ENCODE results near the gene LBR.
"Not testable (repeated sequence)": the region's sequence is repeated elsewhere in the genome, so short reads cannot be mapped to it uniquely, and the experiment has no call there.

The LBR gene

DNA sequence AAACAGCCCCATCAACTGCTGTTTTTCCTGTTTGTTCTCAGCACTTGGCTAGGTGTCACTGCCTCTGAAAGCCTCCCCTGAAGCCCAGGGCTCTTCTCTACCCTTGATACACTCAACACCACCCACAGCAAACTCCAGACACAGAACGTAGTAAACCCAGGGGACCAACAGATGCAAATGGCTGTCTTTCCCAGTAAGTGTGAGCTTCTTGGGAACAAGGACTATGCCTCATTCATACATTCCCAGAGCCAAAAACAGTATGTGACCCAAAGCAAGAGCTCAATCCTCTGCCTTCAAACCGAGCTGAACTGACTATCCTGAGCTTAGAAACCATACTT is 4.4 kb downstream of the LBR start:
- DNase-seq (ENCODE audit: low read depth, low spot score), result no peak

DNA sequence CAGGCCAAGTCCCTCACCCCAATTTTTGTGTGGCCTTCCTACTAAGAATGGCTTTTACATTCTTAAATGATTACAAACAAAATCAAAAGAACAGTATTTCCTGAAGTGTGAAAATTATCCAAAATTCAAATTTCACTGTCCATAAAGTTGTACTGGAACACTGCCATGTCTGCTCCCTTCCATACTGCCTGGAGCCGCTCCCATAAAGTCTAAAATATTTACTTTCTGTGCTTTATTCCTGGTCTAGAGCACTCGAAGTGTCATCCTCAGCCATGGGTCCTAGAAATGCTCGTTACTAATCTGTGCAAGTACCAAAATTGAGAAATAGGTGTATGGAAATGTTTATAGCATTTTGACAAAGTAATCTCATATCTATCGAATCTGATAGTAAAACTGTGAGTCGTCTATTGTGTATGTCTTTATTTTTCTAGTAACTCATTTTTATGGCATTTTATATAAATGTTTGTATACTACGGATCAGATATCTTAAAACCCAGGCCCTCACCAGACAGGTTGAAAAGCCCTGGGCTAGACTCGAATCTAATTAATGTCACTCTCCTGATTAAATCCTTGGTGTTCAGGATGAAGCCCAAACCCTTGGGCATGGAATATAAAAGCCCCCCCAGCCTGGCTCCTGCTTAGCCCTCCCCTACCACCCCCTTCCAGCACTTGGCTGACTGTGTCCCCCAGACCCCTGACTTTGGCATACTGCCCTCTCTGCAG is 4.9 kb downstream of the LBR start:
- no peak for DNase-seq (ENCODE audit: low read depth, low spot score)

DNA sequence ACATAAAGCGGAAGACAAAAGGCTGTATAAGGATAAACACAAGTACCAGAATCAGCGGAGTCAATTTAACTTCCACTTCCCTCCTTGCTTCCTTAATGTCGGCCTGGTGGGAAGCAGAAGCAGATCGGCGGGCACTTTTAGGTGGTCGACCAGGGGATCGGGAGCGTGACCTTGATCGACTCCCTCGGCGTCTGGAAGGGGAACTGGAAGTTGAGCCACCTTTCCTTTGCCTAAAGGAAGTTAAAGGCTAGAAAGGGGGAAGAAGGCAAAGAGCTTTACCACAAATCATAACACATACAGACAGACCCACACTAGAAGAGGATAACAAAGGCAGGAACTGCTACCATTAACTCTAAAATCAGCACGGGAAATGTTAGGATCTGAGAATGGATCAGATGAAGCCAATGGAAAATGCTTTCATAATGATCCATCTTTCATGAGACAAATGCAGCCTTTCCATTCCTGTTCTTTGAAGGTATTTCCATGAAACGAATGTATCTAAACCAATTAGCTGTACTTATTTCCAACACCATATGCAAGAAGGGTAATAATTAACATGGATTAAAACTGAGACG is 5.7 kb downstream of the LBR start:
- no peak for DNase-seq (ENCODE audit: low read depth, low spot score)

DNA sequence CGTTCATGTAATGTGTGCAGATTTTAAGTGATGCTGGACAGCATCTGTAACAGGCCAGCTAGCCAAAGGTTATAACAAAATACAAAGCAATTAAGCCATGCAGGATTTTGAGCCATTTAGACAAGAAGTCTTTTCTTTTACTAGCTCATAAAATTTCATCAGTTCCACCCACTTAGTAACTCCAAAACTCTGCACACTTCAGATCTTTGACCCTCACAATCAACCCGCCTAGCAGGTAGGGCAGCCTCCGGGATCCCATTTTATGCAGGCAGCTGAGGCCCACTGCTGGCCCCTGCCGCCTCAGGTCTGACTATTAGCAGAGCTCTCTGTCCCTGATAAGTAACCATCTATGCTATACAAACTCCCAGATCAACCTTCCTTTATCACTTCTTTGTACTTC is 9.2 kb downstream of the LBR start:
- DNase-seq (ENCODE audit: low read depth, low spot score), result no peak

DNA sequence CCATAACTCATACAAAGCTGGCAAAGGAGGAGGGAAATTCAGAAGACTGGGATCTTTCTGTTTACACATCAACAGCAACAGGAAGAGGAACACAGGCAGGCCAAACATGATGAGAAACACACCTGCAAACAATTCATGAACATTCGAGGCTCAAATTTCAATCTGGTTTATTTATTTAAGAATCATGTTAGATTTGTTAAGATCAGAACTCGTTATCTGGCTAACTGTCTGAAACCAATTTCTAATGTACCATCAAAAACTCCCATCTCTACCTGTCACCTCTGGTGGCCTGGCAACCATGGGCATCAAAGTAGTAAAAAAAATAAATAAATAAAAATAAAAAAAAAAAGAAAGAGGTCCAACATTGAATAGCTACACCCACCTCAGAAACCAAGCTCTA is 9.8 kb downstream of the LBR start:
- no peak for DNase-seq (ENCODE audit: low read depth, low spot score)

DNA sequence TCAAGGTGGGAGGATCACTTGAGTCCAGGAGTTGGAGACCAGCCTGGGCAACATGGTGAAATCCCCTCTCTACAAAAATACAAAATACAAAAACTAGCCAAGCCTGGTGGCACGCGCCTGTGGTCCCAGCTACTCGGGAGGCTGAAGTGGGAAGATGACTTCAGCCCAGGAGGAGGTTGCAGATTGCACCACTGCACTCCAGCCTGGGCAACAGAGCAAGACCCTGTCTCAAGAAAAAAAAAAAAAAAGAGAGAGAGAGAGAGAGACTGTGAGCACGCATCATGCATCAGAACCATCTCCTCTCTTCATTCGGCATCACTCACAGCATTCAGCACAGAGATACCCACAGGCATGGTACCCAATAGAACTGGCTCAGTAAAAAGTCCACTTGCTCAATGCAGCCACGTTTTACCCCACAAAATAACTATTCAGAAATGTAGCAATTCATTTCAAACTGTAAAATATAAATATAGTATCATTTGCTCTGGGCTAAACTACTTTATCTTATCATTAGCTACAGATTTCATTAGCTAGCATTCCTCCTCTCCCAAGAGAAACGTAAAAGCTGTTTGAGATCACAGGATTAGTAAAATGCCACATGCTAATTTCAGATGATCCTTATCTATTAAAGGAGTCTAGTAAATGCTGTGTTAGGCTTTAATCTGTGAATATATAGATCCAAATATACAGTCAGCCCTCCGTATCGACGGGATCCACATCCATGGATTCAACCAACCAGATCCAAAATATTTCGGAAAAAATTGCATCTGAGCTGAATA is 11.7 kb downstream of the LBR start:
- no peak for DNase-seq (ENCODE audit: low read depth, low spot score)

DNA sequence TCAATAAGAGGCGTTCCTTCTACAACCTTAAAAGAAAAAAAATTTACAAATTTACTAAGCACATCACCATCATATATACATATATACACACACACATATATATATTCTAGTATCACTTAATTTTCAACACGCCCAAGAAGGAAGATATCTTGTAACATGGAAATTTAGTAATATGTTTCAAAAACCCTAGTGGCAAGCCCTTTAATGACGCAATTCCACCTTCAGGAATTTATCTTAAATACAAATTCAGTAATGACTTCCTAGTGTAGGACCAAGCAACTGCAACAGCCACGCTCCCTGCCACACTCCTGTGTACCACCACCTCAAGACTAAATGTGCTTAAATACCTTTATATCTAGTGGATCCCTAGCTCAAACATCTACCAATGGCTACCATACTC is 12.5 kb downstream of the LBR start:
- no peak for DNase-seq (ENCODE audit: low read depth, low spot score)

DNA sequence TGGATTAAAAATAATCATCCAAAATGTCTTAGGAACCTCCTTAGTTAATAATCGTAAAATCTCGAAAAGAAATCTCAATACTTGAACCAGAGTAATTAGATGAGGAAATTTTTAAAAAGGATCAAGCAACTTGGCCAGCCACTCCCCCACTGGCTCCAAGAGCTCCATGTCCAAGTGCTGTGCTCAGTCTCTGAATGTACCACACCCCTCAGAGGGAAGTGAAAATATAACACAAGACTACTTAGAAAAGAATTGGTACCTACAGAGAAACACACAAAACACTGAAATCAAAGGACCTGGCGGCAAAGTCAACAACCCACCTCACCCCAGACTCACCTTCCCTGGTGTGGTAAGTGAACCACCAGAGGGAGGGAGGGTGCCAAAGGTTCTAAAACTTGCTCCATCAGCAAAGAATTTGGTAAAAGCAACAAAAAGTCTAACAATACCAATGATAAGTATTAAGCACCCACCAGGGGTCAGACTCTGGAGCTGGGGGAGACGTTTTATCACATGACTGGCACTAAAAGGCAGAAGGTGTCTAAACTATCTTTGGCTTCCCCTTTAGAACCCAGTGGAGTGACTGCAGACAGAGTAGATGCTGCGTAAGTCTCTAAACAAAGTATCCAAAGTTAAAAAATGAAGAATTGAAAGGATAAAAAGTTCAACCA is 14.0 kb downstream of the LBR start:
- no peak for DNase-seq (ENCODE audit: low read depth, low spot score)

DNA sequence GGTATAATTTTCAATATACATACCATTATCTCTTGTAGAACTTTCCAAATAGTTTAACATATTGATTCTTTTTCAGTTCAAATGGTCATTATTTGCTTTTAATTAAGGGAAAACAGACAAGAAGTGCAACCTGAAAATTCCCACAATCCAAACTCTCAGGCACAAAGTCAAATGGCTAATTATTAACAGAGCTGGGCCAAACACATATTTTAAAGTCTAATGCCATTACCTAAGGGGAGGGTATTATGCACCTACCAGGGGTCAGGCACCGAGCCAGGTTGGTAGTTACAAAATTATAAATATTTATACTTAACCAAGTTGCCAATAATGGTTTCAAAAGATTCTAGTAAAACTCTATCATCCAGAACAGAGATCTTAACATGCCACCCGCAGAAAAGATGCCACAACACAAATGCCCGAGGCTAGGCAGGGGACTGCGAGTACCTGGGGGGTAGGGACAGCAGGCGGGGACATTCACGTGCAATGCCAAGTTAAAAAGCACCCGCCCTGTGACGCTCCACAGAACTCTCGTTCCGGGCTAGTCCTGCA is 15.0 kb downstream of the LBR start:
- DNase-seq (ENCODE audit: low read depth, low spot score), result no peak

DNA sequence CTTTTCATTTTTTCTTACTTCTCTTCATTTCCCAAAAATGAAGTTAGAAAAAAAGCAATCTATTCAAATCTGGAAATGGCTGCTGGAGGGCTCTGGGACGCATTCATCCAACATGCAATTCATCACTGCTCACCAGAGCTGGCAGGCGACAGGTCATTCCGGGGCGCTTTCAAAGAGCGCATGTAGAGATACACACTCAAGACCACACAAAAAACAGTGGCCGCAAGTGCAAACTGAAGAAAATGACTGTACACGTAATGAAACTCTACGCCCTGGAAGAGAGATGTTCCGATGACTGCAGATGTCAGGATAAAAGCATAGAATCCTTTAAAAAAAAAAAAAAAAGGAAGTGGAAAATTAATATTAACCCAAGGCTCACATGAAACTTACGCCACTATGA is 15.5 kb downstream of the LBR start:
- no peak for DNase-seq (ENCODE audit: low read depth, low spot score)

DNA sequence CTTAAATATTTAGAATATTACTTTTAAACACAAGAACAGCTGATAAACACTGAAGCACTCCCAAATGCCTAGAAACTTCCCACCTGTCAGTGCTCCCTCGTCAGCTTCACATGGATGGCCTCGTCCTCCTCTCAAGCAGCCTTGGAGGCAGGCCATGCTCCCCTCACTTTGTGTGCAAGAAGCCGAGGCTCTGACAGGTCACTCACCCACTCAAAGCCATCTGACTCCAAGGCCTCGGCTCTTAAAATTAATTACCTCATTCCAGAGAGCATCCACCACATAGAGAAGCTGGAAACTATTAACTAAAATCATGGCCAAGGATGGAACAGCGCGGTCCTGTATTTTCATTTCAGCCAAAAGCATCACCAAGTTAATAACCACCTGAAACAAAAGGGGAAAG is 17.8 kb downstream of the LBR start:
- DNase-seq (ENCODE audit: low read depth, low spot score), result no peak

DNA sequence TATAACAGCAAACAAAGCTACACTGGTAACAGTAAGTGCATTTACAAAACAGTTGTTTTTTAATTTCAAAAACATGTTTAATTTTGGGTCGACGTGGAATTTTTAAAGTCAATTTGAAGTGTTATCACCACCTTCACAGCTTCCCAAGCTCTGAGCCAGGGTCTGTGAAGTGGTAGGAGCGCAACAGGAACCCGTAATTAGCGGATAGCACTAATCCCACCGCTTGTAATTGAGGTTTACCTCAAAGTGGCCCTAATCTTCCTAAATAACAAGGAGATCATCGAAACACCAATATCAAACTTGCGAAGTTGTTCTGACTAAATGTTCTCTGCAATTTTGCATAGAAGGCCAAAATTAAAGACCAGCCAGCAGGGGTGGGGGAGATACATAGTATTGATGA is 18.8 kb downstream of the LBR start:
- DNase-seq (ENCODE audit: low read depth, low spot score), result no peak

DNA sequence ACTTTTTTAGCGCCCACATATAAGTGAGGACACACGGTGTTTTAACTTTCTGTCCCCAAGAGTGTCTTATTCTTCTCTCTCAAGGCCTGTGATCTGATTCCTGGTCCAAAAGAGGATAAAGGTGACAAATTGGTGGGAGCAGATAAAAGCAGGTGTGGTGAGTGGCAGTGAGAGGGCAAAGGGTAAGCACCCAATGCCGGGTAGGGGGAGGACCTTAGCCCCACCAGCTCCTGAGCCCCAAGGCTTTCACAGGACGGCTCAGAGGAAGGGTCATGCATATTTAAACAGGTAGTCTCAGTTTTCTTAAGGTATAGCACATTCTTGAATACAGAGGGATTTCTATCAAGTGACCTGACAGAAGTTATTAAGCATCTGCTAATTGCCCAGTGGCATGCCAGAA is 19.6 kb downstream of the LBR start:
- DNase-seq (ENCODE audit: low read depth, low spot score), result no peak

DNA sequence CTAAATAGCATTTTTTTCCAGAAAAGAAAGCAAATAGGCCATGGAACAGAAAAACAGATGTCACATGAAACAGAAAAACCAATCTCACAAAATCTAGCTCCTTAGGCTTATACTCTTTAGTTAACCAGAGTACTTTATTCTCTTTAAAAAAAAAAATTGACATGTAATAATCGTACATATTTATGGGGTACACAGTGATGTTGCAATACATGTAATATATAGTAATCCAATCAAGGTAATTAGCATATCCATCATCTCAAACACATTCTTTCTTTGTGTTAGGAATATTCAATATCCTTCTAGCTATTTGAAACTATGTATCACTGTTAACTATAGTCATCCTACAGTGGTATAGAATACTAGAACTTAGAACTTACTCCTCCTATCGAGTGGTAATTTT is 20.1 kb downstream of the LBR start:
- DNase-seq (ENCODE audit: low read depth, low spot score), result no peak

DNA sequence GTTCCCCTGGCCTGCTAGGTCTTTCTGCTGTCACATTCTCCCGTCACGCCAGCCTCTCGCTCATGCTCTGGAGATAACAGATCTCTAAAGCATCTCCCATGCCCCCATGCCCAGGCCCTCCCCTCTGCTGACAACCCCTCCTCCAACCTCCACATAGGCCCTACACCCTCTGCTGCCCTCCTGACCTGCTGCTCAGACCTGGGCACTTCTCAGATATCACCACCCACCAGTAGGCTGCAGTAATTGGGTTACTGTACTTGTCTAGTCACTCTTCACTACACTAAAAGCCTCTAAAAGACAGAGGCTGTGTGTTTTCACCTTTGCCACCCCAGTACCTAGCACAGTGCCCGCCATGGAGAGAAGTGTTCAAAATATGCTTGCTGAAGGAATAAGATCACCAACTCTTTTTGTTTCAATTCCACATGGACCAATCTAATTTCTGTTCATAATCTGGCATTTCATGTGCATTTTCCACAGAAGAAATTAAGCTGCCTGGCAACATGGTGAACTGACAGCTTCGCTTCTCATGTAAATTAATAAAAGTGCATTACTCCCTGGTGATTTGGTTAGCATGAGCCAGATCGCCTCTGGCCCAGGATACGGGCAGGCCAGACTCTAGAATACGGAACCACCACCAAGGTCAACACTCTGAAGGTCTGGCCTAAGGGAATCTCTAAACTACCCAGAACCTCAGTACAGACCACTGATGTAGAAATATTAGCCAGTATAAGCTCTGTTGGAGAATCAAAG is 20.7 kb downstream of the LBR start:
- no peak for DNase-seq (ENCODE audit: low read depth, low spot score)

DNA sequence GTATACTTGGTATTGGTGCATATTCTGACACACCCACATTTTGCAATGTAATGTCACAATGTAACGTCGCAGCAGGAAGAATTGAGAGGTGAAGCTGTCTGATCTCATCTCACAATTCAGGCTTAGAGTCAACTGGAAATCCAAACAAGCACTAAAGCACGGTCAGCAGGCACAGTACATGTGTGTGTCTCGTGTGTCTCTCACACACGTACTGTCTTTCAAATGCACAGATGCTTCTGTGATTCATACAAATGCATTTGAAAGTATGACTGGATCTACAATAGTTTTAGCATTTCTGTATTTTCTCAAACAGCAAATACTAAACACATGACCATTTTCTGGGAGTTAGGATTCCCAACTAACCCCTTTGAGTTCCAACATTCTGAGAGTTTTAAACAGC is 26.9 kb downstream of the LBR start:
- no peak for DNase-seq (ENCODE audit: low read depth, low spot score)

DNA sequence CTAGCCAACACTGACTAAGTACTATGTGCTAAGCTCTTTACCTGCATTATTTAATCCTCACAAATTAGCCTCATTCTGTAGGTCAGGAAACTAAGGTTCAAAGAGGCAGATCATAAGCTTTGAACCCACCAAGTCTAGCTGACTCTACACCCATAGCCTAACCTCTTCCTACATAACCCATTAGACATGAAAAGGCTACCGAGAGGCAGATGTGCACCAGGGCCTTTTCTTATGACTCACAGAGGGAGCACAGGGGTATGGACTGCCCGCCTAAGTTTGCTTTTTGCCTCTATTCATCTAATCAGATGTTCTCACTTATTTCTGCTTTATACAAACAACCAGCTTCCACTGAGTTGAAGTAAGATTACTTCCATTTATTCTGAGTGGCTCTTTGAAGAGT is 31.5 kb downstream of the LBR start:
- no peak for DNase-seq (ENCODE audit: low read depth, low spot score)

DNA sequence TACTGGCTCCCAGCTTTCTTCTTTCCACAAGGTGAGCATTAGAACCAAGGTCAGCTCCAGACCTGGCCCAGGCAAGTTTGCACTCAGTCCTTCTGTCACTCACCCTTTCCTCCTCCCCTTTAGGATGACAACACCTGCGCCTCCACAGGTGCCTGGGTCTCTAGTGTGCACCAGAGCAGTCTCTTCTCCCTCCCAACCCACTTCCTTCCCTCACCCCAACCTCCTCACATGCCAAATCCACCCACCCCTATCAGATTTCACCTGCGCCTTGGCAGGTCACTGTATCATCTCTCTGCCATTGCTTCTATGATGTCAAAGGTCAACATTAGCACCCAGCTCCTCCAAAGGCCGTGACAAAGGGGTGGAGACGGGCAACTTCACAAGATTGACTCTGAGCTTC is 38.0 kb downstream of the LBR start:
- DNase-seq (ENCODE audit: low read depth, low spot score), result no peak

DNA sequence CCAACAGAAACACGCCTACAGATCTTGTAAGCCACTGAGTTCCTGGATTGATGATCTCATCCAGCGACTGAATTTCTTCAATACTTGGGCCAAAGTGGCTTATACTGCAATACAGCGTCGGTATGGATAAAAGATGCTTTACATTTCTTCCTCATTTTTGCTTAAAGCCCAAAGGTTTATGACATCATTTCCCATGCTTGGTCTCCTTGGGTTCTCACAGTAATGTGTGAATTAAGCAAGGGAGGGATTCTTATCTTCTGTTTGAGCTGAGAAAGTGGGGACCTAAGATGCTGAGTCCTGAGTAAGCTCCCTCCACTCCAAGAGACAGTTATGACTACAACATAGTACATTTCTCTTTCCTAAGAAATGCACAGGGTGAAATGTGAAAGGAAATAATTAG is 39.5 kb downstream of the LBR start:
- DNase-seq (ENCODE audit: low read depth, low spot score), result no peak

DNA sequence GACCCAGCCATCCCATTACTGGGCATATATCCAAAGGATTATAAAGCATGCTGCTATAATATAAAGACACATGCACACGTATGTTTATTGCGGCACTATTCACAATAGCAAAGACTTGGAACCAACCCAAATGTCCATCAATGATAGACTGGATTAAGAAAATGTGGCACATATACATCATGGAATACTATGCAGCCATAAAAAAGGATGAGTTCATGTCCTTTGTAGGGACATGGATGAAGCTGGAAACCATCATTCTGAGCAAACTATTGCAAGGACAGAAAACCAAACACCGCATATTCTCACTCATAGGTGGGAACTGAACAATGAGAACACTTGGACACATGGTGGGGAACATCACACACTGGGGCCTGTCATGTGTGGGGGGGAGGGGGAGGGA is 41.0 kb downstream of the LBR start:
- DNase-seq (ENCODE audit: low read depth, low spot score), result not testable (repeated sequence)

DNA sequence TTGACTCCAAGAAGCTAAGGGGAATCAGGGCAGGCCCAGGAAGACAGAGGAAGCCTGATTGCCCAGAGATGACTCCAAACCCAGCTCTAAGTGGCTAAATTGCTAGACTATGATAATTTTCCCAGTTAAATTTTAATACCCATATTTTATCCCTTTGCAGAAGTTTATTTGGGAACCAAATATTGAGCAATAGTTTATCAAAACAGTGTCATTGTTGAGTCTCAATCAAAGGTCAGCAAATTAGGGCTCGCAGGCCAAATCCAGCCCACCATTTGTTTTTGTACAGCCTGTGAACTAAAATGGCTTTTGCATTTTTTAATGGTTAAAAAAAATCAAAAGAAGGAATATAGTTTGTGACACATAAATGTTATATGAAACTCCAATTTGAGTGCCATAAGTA is 47.1 kb downstream of the LBR start:
- no peak for DNase-seq (ENCODE audit: low read depth, low spot score)

DNA sequence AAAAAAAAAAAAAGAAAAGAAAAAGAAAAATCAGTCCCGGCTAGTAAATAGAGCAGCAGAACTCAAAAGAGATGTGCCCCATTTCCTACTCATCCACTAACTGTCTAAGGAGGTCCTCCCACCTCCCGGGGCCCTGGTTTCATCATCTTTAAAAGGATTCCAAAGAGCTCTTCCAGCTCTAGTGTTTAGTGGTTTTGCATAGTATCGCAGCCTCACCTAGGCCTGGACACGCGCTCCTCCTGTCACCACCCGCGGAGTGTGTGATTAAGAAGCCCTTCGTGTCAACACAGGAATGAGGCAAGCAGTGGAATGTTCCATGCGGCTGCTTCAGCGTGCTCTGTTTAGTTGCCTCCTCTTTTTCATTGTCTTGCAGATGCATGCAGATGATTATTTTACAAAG is 49.0 kb downstream of the LBR start:
- no peak for DNase-seq (ENCODE audit: low read depth, low spot score)
